Testis (tissue), 3 donors: ENCODE results near the gene HADHA. TPM values are rescaled to one million over a fixed set of nuclear protein-coding genes. Genes with fewer than 3 reads are reported as not detected.

ENCODE experiments used
- DNase-seq: peaks from one replicate; pipeline ENCODE4 v3.0.0-alpha.2; 2019
- H3K27ac ChIP-seq, 2 donors: fragments of 200-600 bp; sonication (generic); one replicate each; pipeline ENCODE4 v1.5.1; 2019
- H3K27me3 ChIP-seq: fragments of 200-600 bp; sonication (generic); one replicate; pipeline ENCODE4 v1.5.1; 2019
- H3K36me3 ChIP-seq: fragments of 200-600 bp; sonication (generic); one replicate; pipeline ENCODE4 v1.5.1; 2017; ENCODE audit warnings: low read depth; ENCODE audit errors: missing control alignments
- H3K4me1 ChIP-seq: fragments of 200-600 bp; sonication (generic); one replicate; pipeline ENCODE4 v1.5.1; 2019
- H3K4me3 ChIP-seq, 2 donors: fragments of 200-600 bp; sonication (generic); one replicate each; pipeline ENCODE4 v1.5.1; 2017 to 2019
- H3K9me3 ChIP-seq: fragments of 200-600 bp; sonication (generic); one replicate; pipeline ENCODE4 v1.5.1; 2017
- POLR2A ChIP-seq: fragments of 450-650 bp; IDR thresholded peaks from one replicate; pipeline ENCODE4 v1.6.1; 2017; ENCODE audit warnings: antibody characterized with exemption, mild to moderate bottlenecking, moderate library complexity
- WGBS, 2 donors: methylation state at CpG; one replicate each; pipeline ENCODE4 v1.1.5; 2018; 5-methylcytosine and 5-hydroxymethylcytosine counted together
- intact Hi-C: fragments of 100-400 bp; cut with DNase I; formaldehyde crosslinking; loops from one replicate; pipeline ENCODE4 v1.15.1; 2023; ENCODE audit warnings: low total_unique reads
- polyA plus RNA-seq: library from polyadenylated mRNA; stranded (reverse); fragments of 350-450 nt; fragmentation: Illumina TruSeq; extraction: RNeasy Lipid Tissue Mini Kit (QIAGEN cat#74804); gene quantifications from one replicate; pipeline ENCODE4 v1.2.3, GENCODE V29; 2014; ENCODE audit warnings: low read depth, low replicate concordance; ENCODE audit not compliant: insufficient read depth
- total RNA-seq, 2 donors: library from RNA; depleted of rRNA; stranded (reverse); fragments of >200 nt; gene quantifications; one replicate each; pipeline ENCODE4 v1.2.3, GENCODE V29; 2016
- TF ChIP-seq, protein P1 (sequence below), 3 experiments: fragments of 450-650 bp in 2 of 3; fragments of 200-600 bp in 1 of 3; sonication (generic) in 1 of 3; IDR thresholded peaks; one replicate each; pipeline ENCODE4 v1.5.1; 2016 to 2019; ENCODE audit warnings: antibody characterized with exemption in 3 of 3, mild to moderate bottlenecking in 2 of 3, moderate library complexity in 1 of 3

The HADHA gene
- total and polyA plus RNA-seq, 3 donors from 2014 or later: 93.7 to 161 (median 98.8) TPM

DNA sequence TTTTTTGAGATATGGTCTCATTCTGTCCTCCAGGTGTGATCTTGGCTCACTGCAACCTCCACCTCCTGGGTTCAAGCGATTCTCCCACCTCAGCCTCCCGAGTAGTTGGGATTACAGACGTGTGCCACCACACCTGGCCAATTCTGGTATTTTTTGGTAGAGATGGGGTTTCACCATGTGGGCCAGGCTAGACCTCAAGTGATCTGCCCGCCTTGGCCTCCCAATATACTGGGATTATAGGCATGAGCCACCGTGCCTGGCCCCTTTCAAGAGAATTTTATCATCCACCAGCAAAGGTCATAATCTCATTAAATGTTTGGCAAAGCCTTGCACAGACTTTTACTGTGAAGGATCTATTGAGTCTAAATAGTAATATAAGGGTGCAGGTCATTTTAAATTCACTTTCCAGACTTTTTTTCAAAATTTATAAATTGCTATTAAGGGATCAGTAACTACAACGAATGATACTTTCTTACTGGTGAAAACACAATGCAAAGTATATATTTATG, 2.5 kb downstream of the HADHA start:
- Histone ChIP-seq H3K9me3 (no peaks in the 10 kb centered on the region), H3K4me3 (no peak overlapping the region), H3K36me3 (no peaks in the 10 kb centered on the region), H3K27me3 (no peaks in the 10 kb centered on the region), H3K4me1 (peaks cover 13% of the 10 kb centered on the region), H3K27ac (no peak overlapping the region)
- TF ChIP-seq POLR2A: no peak
- TF ChIP-seq, protein P1, sequence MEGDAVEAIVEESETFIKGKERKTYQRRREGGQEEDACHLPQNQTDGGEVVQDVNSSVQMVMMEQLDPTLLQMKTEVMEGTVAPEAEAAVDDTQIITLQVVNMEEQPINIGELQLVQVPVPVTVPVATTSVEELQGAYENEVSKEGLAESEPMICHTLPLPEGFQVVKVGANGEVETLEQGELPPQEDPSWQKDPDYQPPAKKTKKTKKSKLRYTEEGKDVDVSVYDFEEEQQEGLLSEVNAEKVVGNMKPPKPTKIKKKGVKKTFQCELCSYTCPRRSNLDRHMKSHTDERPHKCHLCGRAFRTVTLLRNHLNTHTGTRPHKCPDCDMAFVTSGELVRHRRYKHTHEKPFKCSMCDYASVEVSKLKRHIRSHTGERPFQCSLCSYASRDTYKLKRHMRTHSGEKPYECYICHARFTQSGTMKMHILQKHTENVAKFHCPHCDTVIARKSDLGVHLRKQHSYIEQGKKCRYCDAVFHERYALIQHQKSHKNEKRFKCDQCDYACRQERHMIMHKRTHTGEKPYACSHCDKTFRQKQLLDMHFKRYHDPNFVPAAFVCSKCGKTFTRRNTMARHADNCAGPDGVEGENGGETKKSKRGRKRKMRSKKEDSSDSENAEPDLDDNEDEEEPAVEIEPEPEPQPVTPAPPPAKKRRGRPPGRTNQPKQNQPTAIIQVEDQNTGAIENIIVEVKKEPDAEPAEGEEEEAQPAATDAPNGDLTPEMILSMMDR (IDR thresholded peaks at IDR 0.05): no peak
- no peak for DNase-seq
- intact Hi-C loops: no loop called here
- 60 to 63% methylated on average over 6 of the region's 6 CpGs for WGBS, 2 donors

DNA sequence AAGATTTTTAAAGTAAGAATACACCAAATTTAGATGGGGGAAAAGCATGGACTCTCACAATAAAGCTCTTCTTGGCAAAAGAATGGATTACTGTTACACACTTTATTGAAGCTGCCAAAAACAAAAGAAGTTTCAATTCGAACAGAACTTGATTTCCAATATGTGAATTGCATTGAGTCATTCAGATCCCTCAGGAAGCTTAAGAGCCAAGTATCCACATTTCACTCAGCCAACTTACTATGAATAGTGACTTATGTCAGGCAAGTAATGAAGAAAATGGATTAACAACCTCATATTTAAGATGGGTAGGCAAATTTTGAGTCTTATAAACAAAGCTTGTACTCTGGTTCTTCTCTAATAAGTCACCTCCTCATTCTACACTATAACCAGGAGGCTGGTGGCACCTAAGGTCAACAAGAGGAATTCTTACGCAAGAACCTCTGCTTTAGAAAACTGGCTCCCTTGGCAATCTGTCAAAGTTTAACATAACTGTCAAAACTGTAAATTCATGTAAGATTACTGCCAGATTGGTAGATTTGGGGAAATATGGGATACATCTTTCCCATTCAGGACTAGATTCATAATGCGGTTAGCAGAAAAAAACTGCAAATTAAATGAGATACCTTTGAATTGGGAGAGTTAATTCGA, 6.0 kb downstream of the HADHA start:
- intact Hi-C loops: no loop called here
- H3K27ac ChIP-seq: no peak overlapping the region

DNA sequence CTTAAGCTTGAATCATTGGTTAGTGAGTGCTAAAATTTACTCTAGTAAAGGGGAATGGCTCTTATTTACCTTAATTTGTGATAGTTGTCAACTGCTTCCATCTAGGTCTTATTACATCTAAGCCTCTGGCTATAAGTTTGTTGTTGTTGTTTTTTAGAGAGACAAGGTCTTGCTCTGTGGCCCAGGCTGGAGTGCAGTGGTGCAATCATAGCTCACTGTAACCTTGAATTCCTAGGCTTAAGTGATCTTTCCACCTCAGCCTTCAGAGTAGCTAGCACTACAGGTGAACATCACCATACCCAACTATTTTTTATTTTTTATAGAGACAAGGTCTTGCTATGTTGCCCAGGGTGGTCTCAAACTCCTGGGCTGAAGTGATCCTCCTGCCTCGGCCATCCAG, 6.6 kb downstream of the HADHA start:
- Histone ChIP-seq H3K4me3 (no peak overlapping the region), H3K9me3 (no peaks in the 10 kb centered on the region), H3K36me3 (no peaks in the 10 kb centered on the region), H3K27me3 (no peaks in the 10 kb centered on the region), H3K4me1 (peaks cover 2% of the 10 kb centered on the region), H3K27ac (no peak overlapping the region)
- WGBS, 2 donors: 97 to 100% methylated on average over 1 of the region's 1 CpG
- intact Hi-C loops: no loop called here
- TF ChIP-seq POLR2A: no peak
- TF ChIP-seq, protein P1 (IDR thresholded peaks at IDR 0.05): no peak
- no peak for DNase-seq

More for the DNA sequence above, 6.0 kb downstream of the HADHA start:
- TF ChIP-seq, protein P1 (IDR thresholded peaks at IDR 0.05): no peak
- no peak for TF ChIP-seq POLR2A
- Histone ChIP-seq H3K36me3 (no peaks in the 10 kb centered on the region), H3K4me1 (peaks cover 6% of the 10 kb centered on the region), H3K27me3 (no peaks in the 10 kb centered on the region), H3K9me3 (no peaks in the 10 kb centered on the region), H3K4me3 (no peak overlapping the region)
- WGBS, 2 donors: 91 to 92% methylated on average over 4 of the region's 4 CpGs
- DNase-seq: no peak

DNA sequence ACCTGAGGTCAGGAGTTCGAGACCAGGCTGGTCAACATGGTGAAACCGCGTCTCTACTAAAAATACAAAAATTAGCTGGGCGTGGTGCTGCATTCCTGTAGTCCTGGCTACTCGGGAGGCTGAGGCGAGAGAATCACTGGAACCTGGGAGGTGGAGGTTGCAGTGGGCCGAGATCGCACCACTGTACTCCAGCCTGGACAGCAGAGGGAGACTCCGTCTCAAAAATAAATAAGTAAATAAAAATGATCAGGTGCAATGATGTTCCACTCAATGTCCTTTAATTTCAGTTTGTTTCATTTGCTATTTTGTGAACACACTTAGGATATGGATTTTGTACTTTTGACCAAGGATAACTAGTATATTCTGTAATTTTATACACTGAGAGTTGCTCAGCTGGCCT, 9.3 kb downstream of the HADHA start:
- Histone ChIP-seq H3K36me3 (no peaks in the 10 kb centered on the region), H3K27me3 (no peaks in the 10 kb centered on the region), H3K9me3 (no peaks in the 10 kb centered on the region), H3K4me1 (peaks cover 5% of the 10 kb centered on the region), H3K4me3 (no peak overlapping the region), H3K27ac (no peak overlapping the region)
- no peak for DNase-seq
- WGBS, 2 donors: 90 to 92% methylated on average over 9 of the region's 9 CpGs
- intact Hi-C loops: no loop called here
- TF ChIP-seq, protein P1 (IDR thresholded peaks at IDR 0.05): peak in 2 of 3 experiments; percentile 12 to 16
- no peak for TF ChIP-seq POLR2A

DNA sequence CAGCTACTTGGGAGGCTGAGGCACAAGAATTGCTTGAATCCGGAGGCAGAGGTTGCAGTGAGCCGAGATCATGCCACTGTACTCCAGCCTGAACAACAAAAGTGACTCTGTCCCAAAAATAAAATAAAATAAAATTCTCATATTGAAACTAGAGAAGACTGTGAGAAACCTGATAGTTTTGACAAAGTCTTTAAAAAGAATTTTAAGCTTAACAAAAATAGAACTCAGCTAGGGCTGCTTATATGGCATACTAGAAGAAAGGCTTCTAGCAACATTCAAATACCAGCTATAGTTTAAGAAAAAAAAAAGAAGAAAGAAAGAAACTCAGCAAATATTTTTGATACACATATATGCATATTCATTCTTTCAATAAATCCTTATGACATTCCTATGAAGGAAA, 13.6 kb downstream of the HADHA start:
- 91 to 100% methylated on average over 2 of the region's 2 CpGs for WGBS, 2 donors
- Histone ChIP-seq H3K36me3 (no peaks in the 10 kb centered on the region), H3K27ac (no peak overlapping the region), H3K9me3 (no peaks in the 10 kb centered on the region), H3K4me3 (no peak overlapping the region), H3K27me3 (no peaks in the 10 kb centered on the region), H3K4me1 (peaks cover 5% of the 10 kb centered on the region)
- intact Hi-C loops: no loop called here
- DNase-seq: no peak
- TF ChIP-seq POLR2A: no peak
- TF ChIP-seq, protein P1 (IDR thresholded peaks at IDR 0.05): no peak
